C4-2B (cell line): Measurements from ENCODE around the gene BMP2K.
"Not testable (repeated sequence)": the region's sequence is repeated elsewhere in the genome, so short reads cannot be mapped to it uniquely, and the experiment has no call there.

Source experiments
- H3K27ac ChIP-seq: fragments of 450-650 bp; 2 replicates; pipeline ENCODE4 v1.5.1; 2017
- ZFX ChIP-seq: fragments of 450-650 bp; IDR thresholded peaks from 2 replicates; pipeline ENCODE4 v1.6.1; 2017
- TF ChIP-seq, protein P1 (sequence below): fragments of 450-650 bp; conservative IDR thresholded peaks from 2 replicates; pipeline ENCODE4 v1.5.1; 2017; ENCODE audit warnings: mild to moderate bottlenecking

Gene BMP2K

DNA sequence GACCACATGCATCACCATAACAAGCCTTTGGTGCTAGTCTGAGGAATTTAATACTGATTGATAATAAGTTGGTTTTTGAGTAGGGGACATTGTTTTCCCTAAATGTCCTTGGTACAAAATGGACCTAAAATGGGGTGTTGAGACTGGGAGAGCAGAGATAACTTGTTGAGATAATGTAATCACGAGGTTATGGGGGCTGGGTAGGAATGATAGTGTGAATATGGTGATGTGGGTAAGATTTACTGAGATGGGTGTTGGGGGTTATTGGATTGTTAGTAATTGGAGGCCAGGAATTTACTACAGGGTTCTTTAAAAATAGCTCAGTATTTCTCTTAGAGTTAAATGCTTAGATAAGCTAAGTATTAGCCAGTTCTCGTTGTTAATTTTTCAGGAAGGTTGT is 3.9 kb downstream of the BMP2K start:
- H3K27ac ChIP-seq = no peak overlapping the region
- no peak for TF ChIP-seq ZFX
- TF ChIP-seq, protein P1, sequence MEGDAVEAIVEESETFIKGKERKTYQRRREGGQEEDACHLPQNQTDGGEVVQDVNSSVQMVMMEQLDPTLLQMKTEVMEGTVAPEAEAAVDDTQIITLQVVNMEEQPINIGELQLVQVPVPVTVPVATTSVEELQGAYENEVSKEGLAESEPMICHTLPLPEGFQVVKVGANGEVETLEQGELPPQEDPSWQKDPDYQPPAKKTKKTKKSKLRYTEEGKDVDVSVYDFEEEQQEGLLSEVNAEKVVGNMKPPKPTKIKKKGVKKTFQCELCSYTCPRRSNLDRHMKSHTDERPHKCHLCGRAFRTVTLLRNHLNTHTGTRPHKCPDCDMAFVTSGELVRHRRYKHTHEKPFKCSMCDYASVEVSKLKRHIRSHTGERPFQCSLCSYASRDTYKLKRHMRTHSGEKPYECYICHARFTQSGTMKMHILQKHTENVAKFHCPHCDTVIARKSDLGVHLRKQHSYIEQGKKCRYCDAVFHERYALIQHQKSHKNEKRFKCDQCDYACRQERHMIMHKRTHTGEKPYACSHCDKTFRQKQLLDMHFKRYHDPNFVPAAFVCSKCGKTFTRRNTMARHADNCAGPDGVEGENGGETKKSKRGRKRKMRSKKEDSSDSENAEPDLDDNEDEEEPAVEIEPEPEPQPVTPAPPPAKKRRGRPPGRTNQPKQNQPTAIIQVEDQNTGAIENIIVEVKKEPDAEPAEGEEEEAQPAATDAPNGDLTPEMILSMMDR = no peak

DNA sequence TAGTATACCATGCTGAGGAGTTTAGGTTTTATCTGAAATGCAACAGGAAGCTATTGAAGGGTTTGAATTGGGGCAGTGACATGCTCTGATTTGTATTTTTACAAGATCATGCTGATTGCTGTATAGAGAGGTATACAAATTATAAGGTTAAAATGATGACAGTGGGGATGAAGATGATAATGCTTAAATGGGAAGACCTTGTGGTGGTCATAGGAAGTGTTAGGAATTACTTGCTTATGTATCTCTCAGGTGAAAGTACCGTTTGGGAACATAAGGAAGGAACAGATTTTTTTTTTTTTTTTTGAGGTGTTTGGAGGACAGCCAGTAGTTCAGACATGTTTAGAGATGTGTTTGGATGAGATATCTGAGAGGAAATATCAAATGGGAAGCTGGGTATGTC is 5.0 kb downstream of the BMP2K start:
- H3K27ac ChIP-seq = no peak overlapping the region
- TF ChIP-seq ZFX = no peak
- TF ChIP-seq, protein P1 = no peak

DNA sequence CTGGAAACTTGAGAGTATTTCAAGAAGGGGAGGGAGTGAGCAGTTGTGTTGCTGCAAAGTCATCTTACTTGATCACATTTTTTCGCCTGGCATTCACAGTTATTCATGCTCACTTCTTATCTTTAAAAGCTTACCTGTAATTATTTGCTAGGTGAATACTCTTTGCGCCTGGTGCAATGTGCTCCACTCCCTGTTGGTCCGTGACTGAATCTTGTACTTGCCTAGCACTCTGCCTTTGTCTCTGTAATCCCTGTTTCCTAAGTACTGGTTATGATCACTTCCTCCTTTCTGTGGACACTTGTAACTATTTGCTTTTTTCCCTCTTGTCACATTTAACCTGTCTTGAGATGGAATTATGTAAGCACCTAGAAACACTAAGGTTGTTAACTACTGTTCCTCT is 5.8 kb downstream of the BMP2K start:
- TF ChIP-seq, protein P1 = no peak
- no peak for TF ChIP-seq ZFX
- no peak overlapping the region for H3K27ac ChIP-seq

DNA sequence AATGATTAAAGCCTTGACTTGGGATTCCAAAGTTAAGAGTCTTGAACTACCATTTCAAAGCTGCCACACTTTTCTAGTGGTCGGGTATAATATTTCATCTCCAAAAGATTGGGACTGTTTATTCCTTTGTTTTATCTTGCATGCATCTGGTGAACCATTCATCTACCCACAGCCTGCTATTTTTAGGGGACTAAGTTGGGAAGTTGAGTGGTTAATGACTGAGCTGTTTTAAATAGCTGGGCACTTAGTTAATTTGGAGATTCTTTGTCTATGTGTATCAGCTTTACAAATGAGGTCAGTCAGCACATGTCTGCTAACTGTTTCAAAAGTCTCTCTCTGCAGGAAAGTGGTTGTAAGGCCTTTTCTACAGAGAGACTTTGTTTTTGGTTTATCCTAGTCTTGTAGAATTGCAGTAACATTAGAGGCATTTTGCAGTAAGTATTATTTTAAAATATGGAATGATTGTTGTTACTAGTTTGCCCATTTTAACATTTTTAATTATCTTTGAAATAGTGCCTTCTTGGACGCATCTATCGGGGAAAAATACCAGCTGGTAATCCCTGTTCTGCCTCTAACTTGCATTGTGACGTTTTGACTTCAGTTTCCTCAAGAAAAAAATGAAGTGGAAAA is 8.2 kb downstream of the BMP2K start:
- no peak overlapping the region for H3K27ac ChIP-seq
- TF ChIP-seq ZFX = no peak
- TF ChIP-seq, protein P1 = no peak

DNA sequence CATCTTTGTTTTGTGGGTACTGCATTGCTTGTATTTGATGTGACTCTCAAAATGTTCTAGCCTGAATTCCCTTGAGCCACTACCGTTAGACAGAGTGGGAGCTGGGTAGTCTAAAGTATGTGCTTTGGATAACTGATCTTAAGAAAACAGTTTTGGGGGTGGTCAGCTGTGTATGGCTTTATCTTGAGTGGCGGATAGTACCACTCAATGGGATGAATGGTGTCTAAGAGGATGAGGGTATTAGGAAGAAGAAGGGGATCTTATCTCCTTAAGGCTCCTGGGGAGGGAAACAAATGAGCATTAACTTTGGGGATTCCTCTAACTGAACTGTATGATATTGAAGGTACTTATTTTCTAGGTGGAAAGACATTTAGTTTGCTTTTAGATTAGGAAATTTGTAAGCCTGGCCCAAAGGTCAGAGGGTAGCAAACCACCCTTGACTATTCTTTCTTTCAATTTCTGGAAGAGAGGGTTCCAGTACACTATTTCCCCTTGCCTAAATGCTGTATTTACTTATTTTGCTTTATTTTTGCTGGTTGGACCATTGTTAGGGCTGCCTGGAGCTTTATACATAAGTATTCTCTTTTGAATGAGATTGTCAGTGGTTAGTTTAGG is 11.3 kb downstream of the BMP2K start:
- TF ChIP-seq, protein P1 = no peak
- no peak for TF ChIP-seq ZFX
- H3K27ac ChIP-seq = no peak overlapping the region

DNA sequence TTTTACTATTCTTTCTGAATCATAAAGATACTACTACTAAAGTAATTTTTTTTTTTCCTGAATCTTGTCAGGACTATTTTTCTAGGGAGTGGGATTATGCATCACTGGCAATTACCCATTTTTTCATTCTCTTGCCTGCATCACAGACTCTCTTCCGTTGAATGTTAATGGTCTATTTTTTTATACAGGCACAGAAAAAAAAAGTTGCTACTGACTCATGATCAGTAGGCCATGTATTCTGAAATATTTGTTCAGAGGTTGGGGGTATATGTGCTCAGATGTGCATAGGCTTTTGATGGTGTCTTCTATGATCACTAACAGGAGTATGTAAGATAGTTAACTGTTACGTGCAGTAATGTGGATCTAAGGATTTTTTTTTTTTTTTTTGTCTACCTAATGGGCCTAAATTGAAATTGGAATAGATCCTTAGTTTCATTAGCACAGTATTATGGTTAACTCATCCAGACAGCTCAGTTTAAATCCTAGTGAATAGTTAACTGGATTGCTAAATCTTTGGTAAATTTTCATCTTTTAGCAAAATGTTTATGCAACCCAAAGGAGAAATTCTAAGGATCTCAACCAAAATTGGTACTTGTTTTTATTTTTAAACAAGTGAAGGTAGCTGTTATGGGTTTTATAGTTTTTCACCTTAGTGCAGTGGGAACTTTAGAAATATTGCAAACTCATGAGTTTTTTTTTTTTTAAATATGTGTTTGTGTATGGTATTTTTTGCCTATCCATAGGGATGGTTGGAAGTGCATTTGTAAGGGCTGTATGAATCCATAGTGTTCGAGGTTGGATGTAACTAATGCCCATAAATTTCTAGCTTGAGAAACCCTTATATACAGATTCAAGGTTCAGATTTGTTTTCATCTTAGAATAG is 12.1 kb downstream of the BMP2K start:
- no peak overlapping the region for H3K27ac ChIP-seq
- TF ChIP-seq ZFX = no peak
- TF ChIP-seq, protein P1 = no peak

DNA sequence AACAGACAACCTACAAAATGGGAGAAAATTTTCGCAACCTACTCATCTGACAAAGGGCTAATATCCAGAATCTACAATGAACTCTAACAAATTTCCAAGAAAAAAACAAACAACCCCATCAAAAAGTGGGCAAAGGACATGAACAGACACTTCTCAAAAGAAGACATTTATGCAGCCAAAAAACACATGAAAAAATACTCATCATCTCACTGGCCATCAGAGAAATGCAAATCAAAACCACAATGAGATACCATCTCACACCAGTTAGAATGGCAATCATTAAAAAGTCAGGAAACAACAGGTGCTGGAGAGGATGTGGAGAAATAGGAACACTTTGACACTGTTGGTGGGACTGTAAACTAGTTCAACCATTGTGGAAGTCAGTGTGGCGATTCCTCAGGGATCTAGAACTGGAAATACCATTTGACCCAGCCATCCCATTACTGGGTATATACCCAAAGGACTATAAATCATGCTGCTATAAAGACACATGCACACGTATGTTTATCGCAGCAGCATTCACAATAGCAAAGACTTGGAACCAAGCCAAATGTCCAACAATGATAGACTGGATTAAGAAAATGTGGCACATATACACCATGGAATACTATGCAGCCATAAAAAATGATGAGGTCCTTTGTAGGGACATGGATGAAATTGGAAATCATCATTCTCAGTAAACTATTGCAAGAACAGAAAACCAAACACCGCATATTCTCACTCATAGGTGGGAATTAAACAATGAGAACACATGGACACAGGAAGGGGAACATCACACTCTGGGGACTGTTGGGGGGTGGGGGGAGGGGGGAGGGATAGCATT is 19.7 kb downstream of the BMP2K start:
- not testable (repeated sequence) for H3K27ac ChIP-seq
